ENCODE data around the gene KPNA3.

The KPNA3 gene

GRCh38 chr13:49701491-49701890, 91.0 kb downstream of the KPNA3 start:
- TF ChIP-seq CTCF (IDR thresholded peaks at IDR 0.05; ENCODE audit: low read length) (no peak), EZH2phosphoT487 (IDR thresholded peaks at IDR 0.05; ENCODE audit: low read length) (no peak), EZH2 (optimal IDR thresholded peaks at IDR 0.05; ENCODE audit: low read depth, low read length) (no peak)
- Histone ChIP-seq H3F3A (ENCODE audit: insufficient read depth, low read length) (no peaks in the 10 kb centered on the region), H3K4me1 (ENCODE audit: low read length) (no peaks in the 10 kb centered on the region), H3K27me3 (replicated peaks; ENCODE audit: insufficient read depth, low read length) (no peaks in the 10 kb centered on the region), H3K79me2 (ENCODE audit: low read length) (no peaks in the 10 kb centered on the region), H3K36me3 (replicated peaks; ENCODE audit: insufficient read depth, low read length) (no peaks in the 10 kb centered on the region), H3K4me2 (ENCODE audit: low read depth, low read length) (no peak overlapping the region), H3K9me3 (replicated peaks; ENCODE audit: insufficient read depth, low read length) (no peaks in the 10 kb centered on the region), H3K4me3 (ENCODE audit: low read length) (no peak overlapping the region), H3K27ac (ENCODE audit: low read length) (no peak overlapping the region), H4K20me1 (ENCODE audit: insufficient read depth, low read length) (no peaks in the 10 kb centered on the region), H3K9ac (ENCODE audit: low read length) (no peak overlapping the region), H2AFZ (ENCODE audit: low read length) (no peak overlapping the region), H3K9me2 (replicated peaks; ENCODE audit: insufficient read depth, low read length) (no peaks in the 10 kb centered on the region)
- no peak for DNase-seq

- Histone ChIP-seq H3F3A (ENCODE audit: insufficient read depth, low read length) (no peaks in the 10 kb centered on the region), H3K4me1 (ENCODE audit: low read length) (no peaks in the 10 kb centered on the region), H3K9me3 (replicated peaks; ENCODE audit: insufficient read depth, low read length) (no peaks in the 10 kb centered on the region), H2AFZ (ENCODE audit: low read length) (no peak overlapping the region), H3K9ac (ENCODE audit: low read length) (no peak overlapping the region), H3K9me2 (replicated peaks; ENCODE audit: insufficient read depth, low read length) (no peaks in the 10 kb centered on the region), H3K27me3 (replicated peaks; ENCODE audit: insufficient read depth, low read length) (no peaks in the 10 kb centered on the region), H3K79me2 (ENCODE audit: low read length) (no peaks in the 10 kb centered on the region), H3K4me3 (ENCODE audit: low read length) (no peak overlapping the region), H3K27ac (ENCODE audit: low read length) (no peak overlapping the region), H4K20me1 (ENCODE audit: insufficient read depth, low read length) (no peaks in the 10 kb centered on the region), H3K36me3 (replicated peaks; ENCODE audit: insufficient read depth, low read length) (no peaks in the 10 kb centered on the region), H3K4me2 (ENCODE audit: low read depth, low read length) (no peak overlapping the region)
- DNase-seq, result no peak
- TF ChIP-seq EZH2 (optimal IDR thresholded peaks at IDR 0.05; ENCODE audit: low read depth, low read length), result no peak
These were observed 95.0 kb downstream of the KPNA3 start for GRCh38 chr13:49697468-49697867.

- Histone ChIP-seq H3K9me3 (replicated peaks; ENCODE audit: insufficient read depth, low read length) (no peaks in the 10 kb centered on the region), H3K9ac (ENCODE audit: low read length) (no peak overlapping the region)
These were observed 98.0 kb downstream of the KPNA3 start for GRCh38 chr13:49694446-49694845.

More at GRCh38 chr13:49694446-49694845, 98.0 kb downstream of the KPNA3 start:
- H3K4me3 ChIP-seq (ENCODE audit: low read length), result no peak overlapping the region
- no peak overlapping the region for H3K27ac ChIP-seq (ENCODE audit: low read length)
- H4K20me1 ChIP-seq (ENCODE audit: insufficient read depth, low read length), result no peaks in the 10 kb centered on the region
- no peak overlapping the region for H3K4me2 ChIP-seq (ENCODE audit: low read depth, low read length)
- no peaks in the 10 kb centered on the region for H3F3A ChIP-seq (ENCODE audit: insufficient read depth, low read length)
- no peaks in the 10 kb centered on the region for H3K4me1 ChIP-seq (ENCODE audit: low read length)
- TF ChIP-seq EZH2phosphoT487 (IDR thresholded peaks at IDR 0.05; ENCODE audit: low read length) (no peak), CTCF (IDR thresholded peaks at IDR 0.05; ENCODE audit: low read length) (no peak), EZH2 (optimal IDR thresholded peaks at IDR 0.05; ENCODE audit: low read depth, low read length) (no peak)
- no peak for DNase-seq
- no peak overlapping the region for H2AFZ ChIP-seq (ENCODE audit: low read length)
- H3K36me3 ChIP-seq (replicated peaks; ENCODE audit: insufficient read depth, low read length), result no peaks in the 10 kb centered on the region
- H3K27me3 ChIP-seq (replicated peaks; ENCODE audit: insufficient read depth, low read length), result no peaks in the 10 kb centered on the region
- H3K9me2 ChIP-seq (replicated peaks; ENCODE audit: insufficient read depth, low read length), result no peaks in the 10 kb centered on the region
- peaks cover 13% of the 10 kb centered on the region for H3K79me2 ChIP-seq (ENCODE audit: low read length)
